ENCODE results near the gene RHOG.
"Not testable (repeated sequence)": the region's sequence is repeated elsewhere in the genome, so short reads cannot be mapped to it uniquely, and the experiment has no call there.

RHOG gene

GRCh38 chr11:3840870-3841425 is at the start of gene RHOG:
Gene RHOG (minus strand): TSS chr11:3840959. CDS start chr11:3828138, 12,821 bp downstream.
- peak; percentile 51 for DNase-seq (ENCODE audit: low read depth)

DNA sequence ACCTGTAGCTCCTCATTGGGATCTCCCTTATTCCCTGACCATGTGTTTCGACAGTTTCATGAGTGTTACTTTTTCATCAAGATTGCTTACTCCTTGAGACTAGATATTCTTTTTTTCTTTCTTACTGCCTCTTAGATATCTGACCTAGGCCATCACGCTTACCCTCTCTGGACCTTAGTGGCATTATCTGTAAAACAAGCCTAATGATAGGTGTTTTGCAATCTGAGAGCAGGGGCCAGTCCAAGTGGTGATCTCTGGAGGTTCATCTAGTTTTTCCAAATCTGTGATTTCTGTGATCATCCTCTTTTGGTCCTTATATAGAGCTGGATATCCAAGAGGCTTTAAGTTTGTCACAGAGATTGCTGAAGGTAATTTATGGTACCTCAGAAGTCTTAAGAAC is 49.3 kb upstream of the RHOG start:
- DNase-seq (ENCODE audit: low read depth) = no peak

GRCh38 chr11:3888876-3889275 is 48.1 kb upstream of the RHOG start:
- DNase-seq (ENCODE audit: low read depth) = no peak

DNA sequence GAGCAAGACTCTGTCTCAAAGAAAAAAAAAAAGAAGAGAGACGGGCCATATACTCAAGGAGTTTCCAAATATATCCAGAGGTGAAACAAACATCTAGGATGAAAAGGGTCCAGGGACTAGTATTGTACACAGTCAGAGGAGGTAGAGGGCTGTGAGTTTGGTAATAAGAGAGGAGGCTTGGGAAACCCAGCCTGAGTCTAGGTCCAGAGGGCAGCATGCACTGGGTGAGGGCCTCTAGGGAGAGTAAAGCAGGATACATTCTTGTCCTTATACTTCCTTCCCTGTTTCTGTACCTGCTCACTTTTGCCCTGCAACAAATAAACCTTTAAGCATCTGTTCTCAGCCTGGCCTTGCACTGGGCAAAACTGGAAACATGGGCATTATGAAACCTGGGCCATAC is 46.2 kb upstream of the RHOG start:
- no peak for DNase-seq (ENCODE audit: low read depth)

DNA sequence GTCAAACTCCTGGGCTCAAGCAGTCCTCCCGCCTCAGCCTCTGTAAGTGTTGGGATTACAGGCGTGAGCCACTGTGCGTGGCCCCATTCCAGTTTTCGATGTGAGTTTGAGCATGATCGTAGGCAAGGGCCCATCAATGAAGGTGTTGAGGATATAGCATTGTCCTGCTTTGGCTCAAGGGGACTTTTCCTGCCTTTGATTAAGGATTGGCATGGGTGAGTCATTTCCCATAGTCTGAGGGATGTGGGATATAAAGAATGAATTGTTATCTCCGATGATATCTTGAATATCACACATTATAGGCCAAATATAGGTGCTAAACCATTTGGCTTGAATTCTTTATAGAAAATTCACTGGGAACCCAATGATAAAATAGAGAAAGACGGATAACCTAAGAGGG is 45.1 kb upstream of the RHOG start:
- DNase-seq (ENCODE audit: low read depth) = no peak

- DNase-seq (ENCODE audit: low read depth) = no peak
These were observed 41.9 kb upstream of the RHOG start for GRCh38 chr11:3882655-3883054.

DNA sequence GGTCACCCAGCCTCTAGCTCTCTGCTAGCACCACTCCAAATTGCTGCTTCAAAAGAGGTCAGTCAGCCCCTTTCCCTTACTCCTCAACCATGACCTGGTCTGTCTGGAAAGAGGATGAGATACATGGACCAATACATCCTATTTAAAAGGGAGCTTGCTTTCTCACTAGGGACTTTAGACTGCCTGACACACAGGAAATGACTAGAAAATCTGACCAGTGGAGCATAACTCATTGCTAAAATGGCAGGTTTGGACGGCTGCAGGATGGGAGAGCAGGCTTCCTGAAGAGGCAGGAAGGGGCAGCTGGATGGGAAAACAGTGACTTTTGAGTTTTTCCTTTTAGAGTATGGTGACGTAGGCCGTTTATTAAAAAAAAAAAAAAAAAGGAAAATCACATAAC is 40.0 kb upstream of the RHOG start:
- DNase-seq (ENCODE audit: low read depth) = no peak

DNA sequence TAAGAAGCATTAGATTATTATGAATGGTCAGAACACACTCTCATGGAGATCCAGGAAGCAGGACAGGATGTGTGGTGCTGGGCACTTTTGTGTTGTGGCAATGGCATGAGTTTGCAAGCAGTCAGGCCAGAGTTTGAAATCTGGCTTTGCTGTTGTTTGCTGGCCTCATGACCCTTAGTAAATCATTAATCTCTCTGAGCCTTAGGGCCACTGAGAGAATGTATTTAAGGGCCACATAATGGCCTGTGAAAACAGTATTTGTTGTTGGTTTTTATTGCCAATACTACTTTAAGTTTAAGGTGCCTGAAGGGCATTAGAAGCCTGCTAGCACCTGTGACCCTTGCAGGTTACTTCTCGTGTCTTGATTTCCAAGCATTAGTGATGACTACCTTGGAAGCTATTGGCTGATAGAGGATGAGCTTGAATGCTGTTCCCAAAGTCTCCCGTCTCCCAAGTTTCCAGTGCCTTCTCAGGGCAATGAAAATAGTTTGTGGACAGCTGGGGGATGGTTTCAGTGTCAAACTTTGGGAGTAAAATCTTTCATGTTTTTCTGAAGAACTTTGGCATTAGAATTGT is 39.3 kb upstream of the RHOG start:
- DNase-seq (ENCODE audit: low read depth) = no peak

- DNase-seq (ENCODE audit: low read depth) = no peak
These were observed 38.6 kb upstream of the RHOG start for GRCh38 chr11:3879216-3879966.

GRCh38 chr11:3878258-3878584 is 37.5 kb upstream of the RHOG start:
- DNase-seq (ENCODE audit: low read depth) = no peak

- DNase-seq (ENCODE audit: low read depth) = no peak
These were observed 36.9 kb upstream of the RHOG start for GRCh38 chr11:3877364-3878257.

DNA sequence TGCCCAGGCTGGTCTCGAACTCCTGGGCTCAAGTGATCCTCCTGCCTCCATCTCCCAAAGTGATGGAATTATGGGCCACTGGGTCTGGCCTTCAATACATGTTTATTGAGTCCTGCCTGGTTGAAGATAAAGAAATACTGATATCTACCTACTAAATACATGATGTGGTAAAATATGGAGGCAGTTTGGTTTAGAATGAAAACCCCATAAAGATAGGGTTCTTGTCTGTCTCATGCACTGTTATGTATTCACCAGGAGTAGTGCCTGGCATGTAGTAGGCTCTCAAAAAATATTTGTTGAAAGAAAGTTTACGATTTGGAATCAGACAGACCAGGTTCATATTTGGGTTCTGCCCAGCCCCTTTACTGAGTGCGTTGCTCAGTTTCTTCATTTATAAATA is 35.9 kb upstream of the RHOG start:
- no peak for DNase-seq (ENCODE audit: low read depth)

DNA sequence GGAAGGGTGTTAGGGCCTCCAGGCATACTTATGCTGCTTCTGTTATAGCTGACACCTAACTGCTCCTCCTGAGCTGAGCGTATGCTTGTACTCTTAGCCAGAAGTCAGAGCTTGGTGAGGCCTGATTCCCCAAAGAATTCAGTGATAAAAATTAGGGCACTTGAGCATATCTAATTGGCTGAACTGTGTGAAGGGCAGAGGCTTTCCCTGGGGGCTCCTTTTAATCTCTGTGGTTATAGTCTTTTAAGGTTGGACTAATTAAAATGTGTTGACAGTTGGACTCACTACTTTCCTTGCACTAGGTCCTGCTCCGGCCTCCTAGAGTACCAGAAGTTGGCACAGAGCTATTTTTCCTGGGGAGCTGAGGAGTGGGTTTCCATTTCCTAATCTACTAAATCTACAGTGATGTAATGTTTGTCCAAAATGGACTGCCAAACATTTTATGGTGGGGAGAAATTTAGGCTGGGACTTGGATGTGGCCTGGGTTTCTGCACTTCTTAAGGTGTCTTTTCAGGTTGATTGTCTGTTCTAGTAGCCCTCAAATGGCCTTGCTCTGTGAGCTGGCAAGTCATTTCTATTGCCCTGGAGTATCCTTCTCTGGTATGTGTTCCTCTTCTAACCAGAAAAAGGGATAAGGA is 33.1 kb upstream of the RHOG start:
- no peak for DNase-seq (ENCODE audit: low read depth)

GRCh38 chr11:3867209-3868091 is 26.7 kb upstream of the RHOG start:
- no peak for DNase-seq (ENCODE audit: low read depth)

DNA sequence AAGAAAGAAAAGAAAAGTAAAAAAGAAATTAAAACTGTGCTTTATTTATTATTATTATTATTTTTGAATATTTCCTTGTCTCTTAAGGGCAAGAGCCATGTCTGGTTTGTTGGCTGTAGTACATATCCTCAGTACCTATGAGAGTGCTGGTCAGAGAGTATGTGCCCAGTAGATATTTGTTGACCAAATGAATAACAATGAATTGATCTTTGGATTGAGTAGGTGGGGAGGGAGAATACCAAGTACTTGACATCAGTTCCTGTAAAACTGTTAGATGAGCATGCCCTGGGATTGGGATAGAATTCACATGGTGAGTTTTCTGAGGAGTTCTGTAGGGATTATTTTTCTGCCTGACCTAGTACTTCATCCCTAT is 26.1 kb upstream of the RHOG start:
- no peak for DNase-seq (ENCODE audit: low read depth)

- no peak for DNase-seq (ENCODE audit: low read depth)
These were observed 25.4 kb upstream of the RHOG start for GRCh38 chr11:3866206-3866605.

GRCh38 chr11:3865388-3866193 is 24.8 kb upstream of the RHOG start:
- no peak for DNase-seq (ENCODE audit: low read depth)

- no peak for DNase-seq (ENCODE audit: low read depth)
These were observed 20.9 kb upstream of the RHOG start for GRCh38 chr11:3861683-3862082.

- not testable (repeated sequence) for DNase-seq (ENCODE audit: low read depth)
These were observed 20.2 kb upstream of the RHOG start for GRCh38 chr11:3860898-3861393.

GRCh38 chr11:3860375-3860774 is 19.6 kb upstream of the RHOG start:
- no peak for DNase-seq (ENCODE audit: low read depth)

All from HS-27A (cell line).